Activated T-cell treated with anti-CD3 and anti-CD28 coated beads, Interleukin-2, amount 50 U/mL, for 4 hours (primary cell): ENCODE results near the gene CCDC102A. TPM values are rescaled to one million over a fixed set of nuclear protein-coding genes. Genes with fewer than 3 reads are reported as not detected.

Experiments used
- ATAC-seq, 2 donors: fragments of 200-7000 bp; cut with Tn5 transposase; one replicate each; pipeline ENCODE4 v1.10.0; 2021
- DNase-seq: peaks from one replicate; pipeline ENCODE4 v3.0.0-alpha.2; 2020
- H3K27me3 Mint-ChIP-seq: one replicate; pipeline ENCODE4 v1.8.0; 2021; ENCODE audit warnings: low read depth, mixed read lengths
- H3K36me3 Mint-ChIP-seq: one replicate; pipeline ENCODE4 v1.8.0; 2022; ENCODE audit warnings: mixed read lengths; ENCODE audit not compliant: insufficient read depth
- H3K4me1 Mint-ChIP-seq: one replicate; pipeline ENCODE4 v1.8.0; 2021; ENCODE audit warnings: low read depth, mixed read lengths
- H3K4me3 Mint-ChIP-seq: one replicate; pipeline ENCODE4 v1.8.0; 2021; ENCODE audit warnings: mild to moderate bottlenecking, moderate library complexity, mixed read lengths
- H3K9me3 Mint-ChIP-seq: one replicate; pipeline ENCODE4 v1.8.0; 2021; ENCODE audit warnings: mixed read lengths
- total RNA-seq, 3 donors: library from RNA; stranded (reverse); gene quantifications; one replicate each; pipeline ENCODE4 v1.2.1, GENCODE V29; 2021

CCDC102A gene
- total RNA-seq, 3 donors from 2014 or later = 4.6 to 8.9 (median 6.9) TPM

- DNase-seq (no peak), ATAC-seq (no peak)
- no peaks in the 10 kb centered on the region for H3K27me3 Mint-ChIP-seq
- H3K4me3 Mint-ChIP-seq = no peak overlapping the region
- H3K4me1 Mint-ChIP-seq = peaks cover 36% of the 10 kb centered on the region
- no peaks in the 10 kb centered on the region for H3K36me3 Mint-ChIP-seq
- H3K9me3 Mint-ChIP-seq = no peaks in the 10 kb centered on the region
These were observed 8.6 kb downstream of the CCDC102A start for GRCh38 chr16:57527610-57528360.

GRCh38 chr16:57527027-57527426 is 9.3 kb downstream of the CCDC102A start:
- H3K36me3 Mint-ChIP-seq = no peaks in the 10 kb centered on the region
- ATAC-seq = no peak
- no peaks in the 10 kb centered on the region for H3K27me3 Mint-ChIP-seq
- H3K4me1 Mint-ChIP-seq = peaks cover 31% of the 10 kb centered on the region
- H3K4me3 Mint-ChIP-seq = no peak overlapping the region
- DNase-seq = no peak
- H3K9me3 Mint-ChIP-seq = no peaks in the 10 kb centered on the region

DNA sequence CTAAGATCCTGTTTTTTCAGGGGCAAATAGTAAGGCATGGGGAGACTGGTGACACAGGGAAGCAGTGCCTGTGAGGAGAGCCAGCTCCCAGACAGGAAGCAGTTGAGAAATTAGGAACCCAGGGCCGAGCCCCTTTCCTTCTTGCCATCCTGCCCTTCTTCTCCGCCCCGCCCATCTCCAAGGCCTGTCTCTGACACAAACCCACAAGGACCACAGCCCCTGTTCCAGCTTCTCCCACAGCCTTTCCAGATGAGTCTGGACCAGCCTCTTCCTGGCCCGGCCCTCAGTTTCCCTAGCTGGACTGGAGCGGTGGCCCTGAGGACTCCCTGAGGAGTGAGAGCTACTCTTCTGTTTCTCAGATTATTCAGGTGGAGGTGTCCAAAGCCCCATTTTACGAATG is 9.9 kb downstream of the CCDC102A start:
- no peak for DNase-seq
- Mint-ChIP-seq H3K9me3 (no peaks in the 10 kb centered on the region), H3K4me1 (peaks cover 26% of the 10 kb centered on the region), H3K4me3 (no peak overlapping the region), H3K27me3 (no peaks in the 10 kb centered on the region), H3K36me3 (no peaks in the 10 kb centered on the region)
- ATAC-seq = no peak

- peaks cover 18% of the 10 kb centered on the region for H3K4me1 Mint-ChIP-seq
- H3K27me3 Mint-ChIP-seq = no peaks in the 10 kb centered on the region
- no peak overlapping the region for H3K4me3 Mint-ChIP-seq
- no peak for ATAC-seq
- H3K9me3 Mint-ChIP-seq = no peaks in the 10 kb centered on the region
- DNase-seq = no peak
- H3K36me3 Mint-ChIP-seq = no peaks in the 10 kb centered on the region
These were observed 10.6 kb downstream of the CCDC102A start for GRCh38 chr16:57525761-57526160.

- H3K36me3 Mint-ChIP-seq = peaks cover 3% of the 10 kb centered on the region
- no peak overlapping the region for H3K4me3 Mint-ChIP-seq
- ATAC-seq (no peak), DNase-seq (no peak)
- no peaks in the 10 kb centered on the region for H3K9me3 Mint-ChIP-seq
- H3K27me3 Mint-ChIP-seq = no peaks in the 10 kb centered on the region
- peaks cover 7% of the 10 kb centered on the region for H3K4me1 Mint-ChIP-seq
These were observed 13.4 kb downstream of the CCDC102A start for GRCh38 chr16:57522960-57523359.

DNA sequence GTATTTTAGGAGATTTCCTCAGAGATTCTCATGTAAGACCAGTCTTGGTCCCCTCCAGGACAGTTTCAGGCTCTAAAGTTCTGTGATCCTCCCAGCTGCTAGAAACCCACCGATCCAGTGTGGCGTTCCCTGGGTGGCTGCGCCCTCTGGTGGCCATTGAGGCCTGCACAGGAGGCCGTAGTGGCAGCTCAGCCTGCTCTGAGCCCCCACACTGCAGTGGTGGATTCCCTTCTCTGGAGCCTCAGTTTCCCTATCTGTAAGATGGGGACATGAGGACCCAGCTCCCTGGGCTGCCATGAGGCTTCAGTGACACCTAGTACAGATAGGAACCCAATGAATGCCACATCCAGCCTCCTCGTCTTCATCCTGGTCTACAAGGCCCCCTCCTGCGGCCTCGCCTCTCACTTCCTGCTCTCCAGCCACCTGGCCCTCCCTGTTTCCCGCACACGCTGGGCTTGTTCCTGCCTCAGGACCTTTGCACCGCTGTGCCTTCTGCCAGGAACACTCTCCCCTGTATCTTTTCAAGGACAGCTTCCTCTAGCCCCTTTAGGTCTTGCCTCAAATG is 16.5 kb downstream of the CCDC102A start:
- peaks cover 7% of the 10 kb centered on the region for H3K4me1 Mint-ChIP-seq
- no peaks in the 10 kb centered on the region for H3K9me3 Mint-ChIP-seq
- H3K36me3 Mint-ChIP-seq = peaks cover 7% of the 10 kb centered on the region
- DNase-seq (peak; percentile 80), ATAC-seq (peak; percentile 97 to 98)
- no peaks in the 10 kb centered on the region for H3K27me3 Mint-ChIP-seq
- no peak overlapping the region for H3K4me3 Mint-ChIP-seq

DNA sequence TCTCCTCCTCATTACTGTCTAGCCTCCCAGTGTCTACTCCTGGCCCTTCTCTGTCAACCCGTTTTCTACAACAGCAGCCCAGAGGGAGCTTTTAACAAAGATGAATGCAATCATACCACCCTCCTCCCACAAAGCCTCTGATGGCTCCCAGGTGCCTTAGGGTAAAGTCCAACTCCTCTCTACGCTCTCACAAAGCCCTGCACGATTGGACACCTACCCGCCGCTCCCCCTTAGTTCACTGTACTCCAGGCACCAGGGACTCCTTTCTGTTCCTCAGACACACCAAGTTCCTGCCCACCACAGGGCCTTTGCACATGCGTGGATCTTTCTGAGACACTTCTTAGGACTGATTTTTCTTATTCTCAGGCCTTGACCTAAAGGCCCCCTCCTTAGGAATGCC is 17.4 kb downstream of the CCDC102A start:
- H3K27me3 Mint-ChIP-seq = no peaks in the 10 kb centered on the region
- H3K4me1 Mint-ChIP-seq = peaks cover 7% of the 10 kb centered on the region
- peaks cover 7% of the 10 kb centered on the region for H3K36me3 Mint-ChIP-seq
- ATAC-seq (no peak), DNase-seq (no peak)
- no peaks in the 10 kb centered on the region for H3K9me3 Mint-ChIP-seq
- no peak overlapping the region for H3K4me3 Mint-ChIP-seq

DNA sequence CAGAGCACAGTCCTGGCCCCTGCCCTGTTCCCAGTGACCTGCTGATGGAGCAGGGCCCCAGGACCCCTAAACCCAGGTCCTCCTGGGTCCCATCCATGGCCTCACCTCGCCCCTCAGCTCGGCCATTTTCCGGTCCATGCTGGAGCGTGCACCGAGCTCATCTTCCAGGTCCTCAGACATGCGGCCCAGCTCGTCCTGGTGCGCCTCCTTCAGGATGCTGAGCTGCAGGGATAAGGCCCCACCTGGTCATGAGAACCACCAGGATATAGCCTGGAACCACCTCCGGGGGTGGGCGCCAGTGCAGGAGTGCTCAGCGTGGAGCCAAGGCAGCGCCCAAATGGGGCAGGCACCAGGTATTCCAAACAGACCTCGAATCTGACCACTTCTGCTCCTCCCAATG is 17.9 kb downstream of the CCDC102A start:
- Mint-ChIP-seq H3K4me3 (no peak overlapping the region), H3K4me1 (peaks cover 7% of the 10 kb centered on the region), H3K36me3 (peaks cover 7% of the 10 kb centered on the region), H3K9me3 (no peaks in the 10 kb centered on the region), H3K27me3 (no peaks in the 10 kb centered on the region)
- DNase-seq (no peak), ATAC-seq (no peak)

DNA sequence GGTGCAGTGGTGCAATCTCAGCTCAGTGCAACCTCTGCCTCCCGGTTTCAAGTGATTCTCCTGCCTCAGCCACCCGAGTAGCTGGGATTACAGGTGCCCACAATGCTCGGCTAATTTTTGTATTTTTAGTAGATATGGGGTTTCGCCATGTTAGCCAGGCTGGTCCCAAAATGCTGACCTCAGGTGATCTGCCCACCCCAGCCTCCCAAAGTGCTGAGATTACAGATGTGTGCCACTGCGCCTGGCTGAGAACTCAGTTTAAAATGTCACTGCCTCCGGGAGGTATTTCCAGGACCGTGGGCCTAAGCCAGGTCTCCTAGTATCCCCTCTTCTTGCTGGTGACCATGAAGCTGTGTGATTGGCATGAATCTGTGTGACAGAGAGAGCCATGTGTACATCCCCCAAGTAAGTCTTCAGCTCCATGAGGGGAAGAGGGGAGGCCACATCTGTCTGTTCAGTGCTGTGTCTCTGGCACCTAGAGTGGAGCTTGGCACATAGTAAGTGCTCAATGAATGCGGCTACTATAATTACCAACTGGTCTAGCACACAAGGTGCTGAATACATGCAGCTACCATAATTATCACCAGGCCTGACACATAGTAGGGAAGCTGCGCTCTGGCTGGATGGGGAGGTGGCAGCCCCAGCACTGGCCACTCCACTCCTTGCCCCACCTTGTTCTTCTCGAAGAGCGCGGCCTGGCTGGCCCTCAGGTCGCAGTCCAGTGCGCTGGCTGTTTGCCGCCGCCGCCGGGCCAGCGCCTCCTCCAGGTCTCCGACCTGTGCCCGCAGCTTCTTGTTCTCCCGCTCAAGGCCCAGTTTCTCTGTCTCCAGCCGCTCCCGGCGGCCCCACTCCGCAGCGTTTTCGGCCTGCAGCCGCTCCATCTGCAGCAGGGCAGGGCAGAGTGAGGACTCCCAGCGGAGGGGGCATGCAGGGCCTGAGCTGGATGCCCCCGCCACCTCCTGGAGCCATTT is 18.7 kb downstream of the CCDC102A start:
- Mint-ChIP-seq H3K9me3 (no peaks in the 10 kb centered on the region), H3K36me3 (peaks cover 7% of the 10 kb centered on the region), H3K4me1 (peaks cover 3% of the 10 kb centered on the region), H3K27me3 (no peaks in the 10 kb centered on the region), H3K4me3 (no peak overlapping the region)
- no peak for DNase-seq
- ATAC-seq = no peak

- Mint-ChIP-seq H3K27me3 (no peaks in the 10 kb centered on the region), H3K9me3 (no peaks in the 10 kb centered on the region), H3K4me3 (no peak overlapping the region), H3K4me1 (peaks cover 3% of the 10 kb centered on the region), H3K36me3 (peaks cover 7% of the 10 kb centered on the region)
- ATAC-seq (no peak), DNase-seq (no peak)
These were observed 19.6 kb downstream of the CCDC102A start for GRCh38 chr16:57516773-57517172.

DNA sequence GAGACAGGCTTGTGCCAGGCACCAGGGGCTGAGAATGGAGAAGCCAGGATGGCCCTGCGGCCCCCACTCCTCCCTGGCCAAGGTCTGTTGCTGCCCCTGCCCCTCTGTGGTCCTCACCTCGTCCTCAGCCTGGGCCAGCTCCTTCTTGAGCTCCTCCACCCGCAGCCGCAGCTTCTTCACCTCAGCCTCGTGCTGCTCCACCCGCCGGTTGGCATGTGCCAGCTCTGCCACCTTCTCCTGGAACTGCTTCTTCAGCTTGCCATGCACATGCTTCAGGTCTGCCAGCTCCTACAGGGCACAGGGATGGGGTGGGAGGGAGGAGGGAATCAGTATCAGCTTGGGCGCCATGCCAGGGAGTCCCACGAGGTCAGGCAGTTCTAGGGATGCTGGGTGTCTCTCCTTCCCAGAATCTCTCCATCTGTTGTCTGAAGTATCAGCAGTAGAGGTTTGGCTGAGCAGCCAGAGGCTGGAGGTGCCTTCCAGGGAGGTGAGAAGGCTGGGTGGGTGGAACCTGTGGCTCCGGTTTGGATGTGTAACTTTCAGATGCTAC is 20.1 kb downstream of the CCDC102A start:
- Mint-ChIP-seq H3K4me3 (no peak overlapping the region), H3K27me3 (no peaks in the 10 kb centered on the region), H3K9me3 (no peaks in the 10 kb centered on the region), H3K36me3 (peaks cover 7% of the 10 kb centered on the region), H3K4me1 (peaks cover 3% of the 10 kb centered on the region)
- no peak for DNase-seq
- no peak for ATAC-seq

GRCh38 chr16:57514791-57515600 is 21.4 kb downstream of the CCDC102A start:
- no peak overlapping the region for H3K4me3 Mint-ChIP-seq
- ATAC-seq (no peak), DNase-seq (no peak)
- peaks cover under 1% of the 10 kb centered on the region for H3K4me1 Mint-ChIP-seq
- peaks cover 7% of the 10 kb centered on the region for H3K36me3 Mint-ChIP-seq
- H3K9me3 Mint-ChIP-seq = no peaks in the 10 kb centered on the region
- no peaks in the 10 kb centered on the region for H3K27me3 Mint-ChIP-seq

GRCh38 chr16:57514371-57514770 is 22.0 kb downstream of the CCDC102A start:
- Mint-ChIP-seq H3K9me3 (no peaks in the 10 kb centered on the region), H3K36me3 (peaks cover 7% of the 10 kb centered on the region), H3K4me3 (no peak overlapping the region), H3K4me1 (no peaks in the 10 kb centered on the region), H3K27me3 (no peaks in the 10 kb centered on the region)
- no peak for DNase-seq
- no peak for ATAC-seq
